B cell (primary cell): ENCODE data around the gene WASF2.

Experiments used
- EZH2 ChIP-seq: IDR thresholded peaks from 2 replicates; pipeline ENCODE4 v1.6.1; 2012; ENCODE audit warnings: borderline replicate concordance, low read depth, mild to moderate bottlenecking, moderate library complexity, low read length; ENCODE audit not compliant: insufficient read depth, poor library complexity, severe bottlenecking
- TF ChIP-seq, protein P1 (sequence below): fragments of 200-600 bp; IDR thresholded peaks from one replicate; pipeline ENCODE4 v1.8.0; 2022; ENCODE audit warnings: antibody characterized with exemption, mild to moderate bottlenecking

- TF ChIP-seq, protein P1, sequence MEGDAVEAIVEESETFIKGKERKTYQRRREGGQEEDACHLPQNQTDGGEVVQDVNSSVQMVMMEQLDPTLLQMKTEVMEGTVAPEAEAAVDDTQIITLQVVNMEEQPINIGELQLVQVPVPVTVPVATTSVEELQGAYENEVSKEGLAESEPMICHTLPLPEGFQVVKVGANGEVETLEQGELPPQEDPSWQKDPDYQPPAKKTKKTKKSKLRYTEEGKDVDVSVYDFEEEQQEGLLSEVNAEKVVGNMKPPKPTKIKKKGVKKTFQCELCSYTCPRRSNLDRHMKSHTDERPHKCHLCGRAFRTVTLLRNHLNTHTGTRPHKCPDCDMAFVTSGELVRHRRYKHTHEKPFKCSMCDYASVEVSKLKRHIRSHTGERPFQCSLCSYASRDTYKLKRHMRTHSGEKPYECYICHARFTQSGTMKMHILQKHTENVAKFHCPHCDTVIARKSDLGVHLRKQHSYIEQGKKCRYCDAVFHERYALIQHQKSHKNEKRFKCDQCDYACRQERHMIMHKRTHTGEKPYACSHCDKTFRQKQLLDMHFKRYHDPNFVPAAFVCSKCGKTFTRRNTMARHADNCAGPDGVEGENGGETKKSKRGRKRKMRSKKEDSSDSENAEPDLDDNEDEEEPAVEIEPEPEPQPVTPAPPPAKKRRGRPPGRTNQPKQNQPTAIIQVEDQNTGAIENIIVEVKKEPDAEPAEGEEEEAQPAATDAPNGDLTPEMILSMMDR = no peak
- TF ChIP-seq EZH2 = no peak
Measured at GRCh38 chr1:27427329-27427728, 62.6 kb downstream of the WASF2 start.
